Hepatic stellate cell (primary cell): ENCODE results near the gene UNC5CL.
"Not testable (repeated sequence)": the region's sequence is repeated elsewhere in the genome, so short reads cannot be mapped to it uniquely, and the experiment has no call there.

Experiments
- DNase-seq: peaks from one replicate; pipeline ENCODE4 v3.0.0; 2011; ENCODE audit warnings: low spot score

The UNC5CL gene

DNA sequence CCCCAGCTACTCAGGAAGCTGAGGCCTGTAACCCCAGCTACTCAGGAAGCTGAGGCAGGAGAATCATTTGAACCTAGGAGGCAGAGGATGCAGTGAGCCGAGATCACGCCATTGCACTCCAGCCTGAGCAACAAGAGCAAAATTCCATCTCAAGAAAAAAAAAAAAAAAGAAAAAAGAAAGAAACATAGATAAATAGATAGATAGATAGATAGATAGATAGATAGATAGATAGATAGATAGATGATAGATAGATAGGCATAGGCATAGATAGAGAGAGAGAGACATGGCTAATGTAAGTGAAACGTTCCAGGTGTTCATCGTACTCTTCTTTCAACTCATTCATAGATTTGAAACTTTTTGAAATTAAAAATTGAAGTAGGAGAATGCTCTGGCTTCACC is 32.0 kb downstream of the UNC5CL start:
- not testable (repeated sequence) for DNase-seq

DNA sequence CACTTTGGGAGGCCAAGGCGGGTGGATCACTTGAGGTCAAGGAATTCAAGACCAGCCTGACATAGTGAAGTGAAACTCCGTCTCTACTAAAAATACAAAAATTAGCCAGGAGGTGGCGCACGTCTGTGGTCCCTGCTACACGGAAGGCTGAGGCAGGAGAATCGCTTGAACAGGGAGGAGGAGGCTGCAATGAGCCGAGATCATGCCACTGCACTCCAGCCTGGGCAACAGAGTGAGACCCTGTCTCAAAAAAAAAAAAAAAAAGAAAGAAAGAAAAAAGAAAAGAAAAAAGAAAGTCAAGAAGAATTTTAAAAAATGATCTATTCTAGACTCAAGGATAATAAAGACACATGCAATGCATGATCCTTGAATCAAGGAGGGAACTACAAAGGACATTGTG is 32.8 kb downstream of the UNC5CL start:
- not testable (repeated sequence) for DNase-seq

DNA sequence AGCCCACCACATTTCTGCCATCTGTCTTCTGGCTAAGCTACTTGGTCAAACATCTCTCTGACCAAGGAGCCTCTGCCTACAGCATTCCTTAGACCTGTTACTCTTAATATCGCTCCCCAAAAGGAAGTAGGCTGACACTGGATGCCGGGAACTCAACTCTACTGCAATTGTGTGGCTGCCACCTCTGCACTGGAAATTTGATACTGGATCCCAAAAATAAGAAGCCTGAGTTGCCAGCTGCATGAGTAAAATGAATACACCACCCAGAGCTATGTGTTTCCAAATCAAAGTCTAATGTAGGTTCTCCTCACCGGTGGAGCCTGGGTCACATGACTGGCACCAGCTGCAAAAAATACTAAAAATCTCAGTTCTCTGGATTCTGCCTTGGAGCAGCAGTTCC is 36.9 kb downstream of the UNC5CL start:
- DNase-seq: no peak

DNA sequence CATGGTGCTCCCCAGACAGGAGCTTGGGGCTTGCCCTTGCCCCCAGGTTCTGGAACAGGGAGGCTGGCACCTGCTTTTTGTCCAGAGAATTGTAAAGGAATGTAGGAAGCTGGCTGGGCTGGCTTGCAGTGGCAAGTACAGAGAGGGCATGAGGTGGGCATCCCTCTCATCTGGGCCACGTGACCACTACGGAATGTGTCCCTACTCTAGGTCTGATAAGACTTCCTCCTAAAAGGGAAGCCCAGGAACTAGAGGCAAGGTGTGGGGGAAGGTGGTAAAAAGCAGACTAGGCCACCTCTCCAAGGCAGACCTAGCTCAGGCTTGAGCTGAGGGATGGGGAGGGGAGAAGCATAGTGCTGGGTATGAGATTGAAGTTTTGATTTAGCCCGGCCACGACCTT is 38.8 kb downstream of the UNC5CL start:
- DNase-seq: no peak

DNA sequence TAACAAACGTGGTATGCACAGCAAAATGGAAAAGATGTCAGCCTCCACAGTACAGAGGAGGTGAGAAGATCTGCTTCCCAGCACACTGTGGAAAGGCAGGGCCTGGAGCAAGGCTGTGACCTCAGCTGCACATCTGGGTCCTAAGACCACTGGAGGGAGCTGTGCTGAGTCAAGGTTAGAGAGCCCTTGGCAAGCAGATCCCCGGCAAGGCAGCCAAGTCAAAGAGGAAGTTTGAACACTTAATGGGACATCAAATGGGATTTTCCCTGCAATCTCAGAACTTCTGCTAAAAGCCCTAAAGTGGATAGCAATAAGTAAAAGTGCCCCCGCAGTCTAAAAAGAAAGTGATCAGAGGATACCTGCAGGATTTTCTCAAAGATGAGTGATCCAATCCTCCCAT is 39.5 kb downstream of the UNC5CL start:
- no peak for DNase-seq

DNA sequence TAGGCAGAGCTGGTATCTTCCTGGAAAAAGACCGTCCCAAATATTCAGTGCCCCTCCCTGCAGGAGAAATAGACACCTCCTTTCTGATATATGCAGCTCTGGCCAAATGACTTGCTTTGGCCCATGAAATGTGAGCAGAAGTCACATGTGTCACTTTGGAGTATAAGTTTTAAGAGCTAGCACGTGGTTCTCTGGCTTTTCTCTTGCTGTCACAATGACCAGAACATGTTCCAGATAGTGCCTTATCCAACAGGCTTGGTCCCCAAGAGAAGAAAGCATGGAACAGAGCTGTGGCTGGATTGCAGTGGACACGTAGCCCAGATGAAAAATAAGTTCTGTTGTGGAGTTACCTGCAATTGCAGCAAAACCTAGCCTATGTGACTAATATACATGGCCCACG is 40.4 kb downstream of the UNC5CL start:
- DNase-seq: no peak

DNA sequence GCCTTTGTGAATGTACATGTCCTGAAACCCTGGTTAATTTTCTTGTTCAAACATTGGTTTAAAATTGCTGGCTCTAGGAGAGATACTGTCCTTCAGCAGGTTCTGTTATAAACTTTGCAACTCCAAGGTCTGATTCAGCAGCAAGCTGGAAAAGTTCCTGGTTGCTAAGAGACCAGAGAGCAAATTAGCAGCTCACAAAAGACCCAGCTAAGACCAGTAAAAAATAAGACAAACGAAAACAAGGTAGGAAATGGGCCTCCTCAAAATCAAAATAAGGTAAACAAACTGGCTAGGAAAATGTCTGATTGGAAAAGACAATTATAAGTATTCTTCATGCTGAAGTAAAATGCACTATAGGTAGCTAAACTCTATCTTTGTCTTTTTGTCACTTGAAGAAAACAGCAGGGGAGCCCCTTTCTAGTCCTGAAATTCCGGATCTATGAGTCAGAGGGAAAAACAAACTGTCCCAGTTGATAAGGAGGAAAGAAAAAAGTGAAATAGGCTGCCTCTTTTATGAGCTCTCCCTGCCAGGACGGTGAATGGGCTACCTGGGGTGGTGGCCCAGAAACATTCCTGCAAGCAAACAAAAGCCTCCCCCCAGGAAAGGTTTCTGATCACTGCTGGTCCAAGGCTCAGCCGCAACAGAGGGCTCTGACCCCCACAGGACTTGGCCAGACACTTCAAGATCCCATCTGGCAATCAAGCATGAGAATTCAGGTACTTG is 41.6 kb downstream of the UNC5CL start:
- DNase-seq: peak; percentile 29

DNA sequence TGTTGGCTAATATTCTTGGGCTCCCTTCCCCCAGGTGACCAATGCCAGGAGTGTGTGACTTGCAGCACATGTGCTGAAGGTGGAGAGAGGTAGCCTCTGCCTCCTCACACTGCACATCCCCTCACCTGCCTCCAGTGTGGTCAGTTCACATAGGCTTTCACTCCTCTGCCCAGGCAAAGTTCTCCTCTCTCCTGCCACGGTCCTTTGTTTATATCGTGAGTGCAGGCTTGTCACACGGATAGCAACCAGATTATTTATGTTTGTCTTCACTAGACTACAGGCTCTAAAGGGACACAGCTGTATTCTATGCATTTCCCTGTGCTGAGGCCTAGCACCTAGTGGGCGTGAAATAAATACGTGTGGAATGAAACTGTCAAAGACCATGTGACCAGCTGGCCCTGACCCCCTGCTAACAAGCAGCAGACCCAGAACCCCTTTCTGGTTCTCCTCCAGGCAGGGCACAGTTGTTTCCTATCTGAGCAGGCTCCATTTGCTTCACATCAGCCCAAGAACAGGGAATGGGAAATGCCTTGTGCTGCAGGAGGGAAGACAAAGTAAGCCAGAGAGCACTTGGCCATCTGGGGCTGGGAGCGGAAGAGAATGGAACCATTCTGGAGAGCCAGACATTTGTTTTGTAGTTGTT is 42.3 kb downstream of the UNC5CL start:
- DNase-seq: peak; percentile 6

DNA sequence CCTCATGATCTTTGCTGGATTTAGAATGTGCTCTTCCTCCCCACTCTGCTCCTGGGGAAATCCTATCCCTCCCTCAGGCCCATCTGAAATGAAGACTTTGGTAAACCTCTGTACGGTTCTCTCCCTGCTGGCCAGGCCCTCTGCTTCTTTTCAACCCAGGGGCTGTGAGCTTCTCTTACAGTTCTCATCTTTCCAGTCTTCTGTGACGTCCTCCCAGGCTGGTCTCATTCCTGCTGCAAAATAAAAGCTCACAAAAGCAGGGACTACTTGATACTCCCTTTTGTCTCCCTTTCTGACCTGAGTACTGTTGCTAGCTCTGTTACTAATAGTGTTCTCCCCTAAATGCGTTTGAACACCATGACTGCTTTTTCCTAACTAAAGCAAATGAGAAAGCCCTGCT is 46.3 kb downstream of the UNC5CL start:
- no peak for DNase-seq

DNA sequence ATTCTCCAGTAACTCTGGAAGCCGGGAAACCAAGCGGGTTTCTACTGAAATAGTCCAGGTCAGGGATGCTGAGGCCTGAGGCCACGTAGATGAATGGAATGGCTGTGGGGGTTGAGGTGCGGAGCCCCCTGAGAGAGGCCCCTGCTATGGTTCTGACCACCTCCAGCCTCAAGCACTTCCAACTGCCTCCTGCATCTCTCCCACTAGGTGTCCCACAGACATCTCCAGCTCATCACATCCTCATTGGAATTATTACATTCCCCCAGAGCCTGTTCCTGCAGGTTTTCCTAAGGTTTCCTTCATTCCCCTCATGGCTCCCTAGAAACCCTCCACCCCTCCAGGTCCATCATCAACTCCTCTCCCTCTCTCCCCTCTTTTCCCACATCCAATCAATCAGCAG is 48.7 kb downstream of the UNC5CL start:
- no peak for DNase-seq

DNA sequence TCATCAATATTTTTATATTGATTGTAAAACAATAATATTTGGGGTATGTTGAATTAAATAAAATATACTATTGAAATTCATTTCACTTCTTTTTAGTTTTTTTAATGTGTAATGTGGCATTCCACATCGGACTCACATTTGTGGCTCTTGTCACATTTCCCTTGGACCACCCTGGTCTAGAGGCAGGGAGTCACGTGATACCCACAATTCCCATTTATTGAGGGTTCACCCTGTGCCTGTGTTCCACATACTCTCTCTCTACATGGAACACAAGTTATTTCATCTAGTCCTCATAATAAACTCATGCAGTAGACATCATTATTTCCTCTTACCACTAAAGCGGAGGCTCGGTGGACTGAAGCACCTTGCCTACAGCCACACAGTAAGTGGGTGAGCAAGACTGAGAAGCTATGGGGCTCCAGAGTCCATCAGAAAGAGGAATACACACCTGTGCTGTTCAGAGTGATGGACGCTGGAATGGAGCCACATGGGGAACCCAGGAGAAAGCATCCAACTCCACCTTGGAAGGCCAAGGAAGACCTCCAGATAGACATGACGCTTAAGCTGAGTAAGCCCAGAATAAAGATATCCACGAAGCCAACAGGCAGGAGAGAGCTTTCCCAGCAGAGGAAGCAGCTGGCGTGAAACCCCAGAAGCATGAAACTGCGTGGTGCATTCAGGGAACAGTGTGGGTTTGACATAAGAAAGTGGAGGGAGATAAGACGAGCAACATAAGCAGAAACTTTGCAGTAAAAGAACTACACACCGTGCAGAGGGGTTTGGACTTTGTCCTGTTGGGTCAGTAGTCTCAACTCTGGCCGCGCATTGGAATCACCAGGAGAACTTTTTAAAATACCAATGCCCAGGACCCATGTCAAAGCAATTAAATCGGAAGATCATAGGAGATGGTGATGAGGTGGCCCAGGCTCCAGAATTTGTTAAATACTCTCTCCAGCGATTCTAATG is 49.5 kb downstream of the UNC5CL start:
- no peak for DNase-seq

DNA sequence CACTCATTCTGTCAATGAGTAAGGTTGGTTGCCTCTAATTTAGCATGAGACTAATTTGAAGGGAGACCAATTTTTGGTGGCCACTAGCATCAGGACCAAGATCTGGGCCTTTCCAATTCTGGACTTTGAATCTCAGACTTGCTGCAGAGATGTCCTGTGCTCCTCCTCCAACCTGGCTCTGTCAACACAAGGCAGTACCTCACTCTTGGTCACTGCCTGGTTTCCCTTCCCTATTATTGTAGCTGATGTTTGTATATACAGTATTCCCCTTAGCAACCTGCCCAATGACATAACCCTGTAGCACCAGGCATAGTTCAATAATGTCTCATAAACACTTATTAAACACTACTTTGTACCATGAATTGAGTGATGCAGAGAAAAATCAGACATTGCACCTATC is 50.4 kb downstream of the UNC5CL start:
- no peak for DNase-seq

DNA sequence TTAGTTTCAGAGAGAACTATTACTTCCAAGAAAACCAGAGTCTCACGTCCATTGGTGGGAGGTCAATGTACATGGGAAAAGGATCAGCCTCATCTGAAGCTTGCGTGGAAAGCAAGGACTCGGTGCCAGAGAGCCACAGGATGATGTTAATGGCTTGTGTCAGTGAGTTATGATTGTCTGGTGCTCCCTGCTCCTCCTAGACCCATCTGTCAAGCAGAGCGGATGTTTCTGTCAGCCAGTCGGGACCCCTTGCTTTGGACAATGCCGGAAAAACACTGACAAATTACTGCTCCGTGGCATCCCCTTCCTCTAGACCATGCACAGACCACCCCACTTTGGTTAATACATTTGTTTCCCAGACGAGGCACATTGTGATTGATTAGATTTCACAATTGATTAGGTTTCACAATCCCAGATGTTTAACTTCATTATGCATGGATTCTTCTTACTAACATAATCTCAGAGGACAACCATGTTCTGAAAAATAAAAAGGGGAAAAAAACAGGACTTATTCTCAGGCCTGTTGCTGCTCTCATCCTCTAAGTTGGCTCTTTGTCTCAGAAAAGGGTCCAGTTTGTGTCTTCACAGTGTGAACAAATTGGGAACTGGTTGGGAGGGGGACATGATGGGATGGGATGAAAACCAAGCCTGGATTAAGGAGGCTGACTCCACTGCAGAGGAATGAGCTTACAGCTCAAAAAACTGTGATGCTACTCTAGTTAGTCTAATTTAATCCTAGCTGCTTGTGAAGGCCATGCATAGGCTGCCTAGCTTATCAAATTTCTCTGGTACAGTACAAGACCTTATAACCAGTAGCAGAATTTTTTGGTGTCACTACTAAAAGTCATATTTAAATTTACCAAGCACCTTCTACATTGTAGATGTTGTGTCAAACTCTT is 51.9 kb downstream of the UNC5CL start:
- no peak for DNase-seq

DNA sequence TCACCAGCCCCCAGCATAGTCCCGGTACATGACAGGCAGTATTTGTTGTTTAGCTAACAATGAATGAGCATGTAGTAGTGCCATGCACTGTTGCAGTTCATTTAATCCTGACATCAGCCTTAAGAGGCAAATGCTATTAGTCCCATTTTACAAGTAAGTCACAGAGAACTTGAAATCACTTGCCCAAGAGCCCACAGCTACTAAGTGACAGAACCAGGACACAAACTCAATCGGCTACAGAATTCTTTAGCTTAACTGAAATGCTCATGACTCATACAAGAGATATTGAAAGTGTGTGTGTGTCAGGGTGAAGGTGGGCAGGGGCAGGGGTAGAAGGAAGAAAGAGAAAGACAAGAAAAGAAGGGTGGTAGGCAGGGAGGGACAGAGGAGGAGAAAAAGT is 52.7 kb downstream of the UNC5CL start:
- DNase-seq: no peak

DNA sequence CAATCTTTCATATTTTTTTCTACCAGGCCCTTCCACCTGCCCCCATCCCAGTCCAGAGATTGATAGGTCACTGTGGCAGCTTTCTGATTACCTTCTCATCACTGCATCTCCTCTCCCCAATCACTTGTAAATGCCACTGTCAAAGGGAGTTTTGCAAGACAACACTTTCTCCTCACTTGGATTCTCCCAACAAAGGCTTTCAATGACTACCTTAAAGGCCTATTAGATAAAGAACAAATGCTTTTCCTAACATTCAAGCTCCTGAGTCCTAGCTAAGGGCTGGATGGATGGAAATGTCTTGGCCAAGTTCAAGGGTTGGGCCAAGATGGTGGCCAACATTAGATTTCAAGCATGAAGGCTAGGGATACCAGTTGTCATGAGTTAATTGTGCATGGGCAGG is 55.3 kb downstream of the UNC5CL start:
- DNase-seq: no peak

DNA sequence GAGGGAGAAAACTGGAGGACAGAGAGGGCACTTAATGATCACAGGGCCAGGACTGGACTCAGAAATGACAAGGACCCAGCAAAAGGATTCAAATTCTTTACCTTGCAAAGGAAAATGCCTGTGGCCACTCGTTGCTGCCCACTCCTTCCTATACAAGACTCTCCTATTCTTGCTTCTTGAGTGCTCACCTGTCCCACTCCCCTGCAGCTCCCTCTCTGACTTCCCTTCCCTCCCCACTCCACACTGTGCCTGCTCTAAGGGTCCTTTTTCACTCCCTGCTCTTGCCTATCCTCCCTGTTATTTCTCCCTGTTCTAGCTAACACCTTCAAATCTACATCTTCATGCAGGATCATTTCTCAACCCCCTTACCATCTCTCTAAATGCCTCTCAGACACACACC is 56.1 kb downstream of the UNC5CL start:
- DNase-seq: no peak

DNA sequence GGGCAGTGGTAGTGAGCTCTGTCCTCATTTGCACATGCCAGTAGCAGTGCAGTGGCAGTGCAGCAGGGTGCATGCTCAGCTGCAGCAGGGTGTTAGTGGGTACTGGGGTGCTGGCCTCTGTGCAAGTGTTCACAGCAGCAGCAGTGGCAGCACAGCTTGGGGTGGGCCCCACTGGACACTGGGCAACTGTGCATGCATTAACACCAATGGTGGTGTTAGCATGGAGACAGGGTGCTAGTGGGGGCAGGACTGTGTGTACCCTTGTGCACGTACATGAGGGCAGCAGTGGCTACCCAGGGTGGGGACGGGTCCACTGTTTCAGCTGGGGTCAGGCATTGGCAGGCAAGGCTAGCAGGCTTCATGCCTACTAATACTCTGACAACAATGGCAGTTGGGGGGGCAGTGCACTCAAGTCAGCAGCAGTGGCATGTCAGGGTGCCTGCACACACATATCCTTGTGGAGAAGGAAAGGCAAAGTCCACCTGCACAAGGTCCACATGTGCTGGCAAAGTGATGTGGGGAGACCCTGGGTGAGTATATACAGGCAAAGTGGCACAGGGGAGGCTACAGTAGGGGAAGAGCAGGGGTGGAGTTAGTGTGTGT is 60.2 kb downstream of the UNC5CL start:
- DNase-seq: no peak

DNA sequence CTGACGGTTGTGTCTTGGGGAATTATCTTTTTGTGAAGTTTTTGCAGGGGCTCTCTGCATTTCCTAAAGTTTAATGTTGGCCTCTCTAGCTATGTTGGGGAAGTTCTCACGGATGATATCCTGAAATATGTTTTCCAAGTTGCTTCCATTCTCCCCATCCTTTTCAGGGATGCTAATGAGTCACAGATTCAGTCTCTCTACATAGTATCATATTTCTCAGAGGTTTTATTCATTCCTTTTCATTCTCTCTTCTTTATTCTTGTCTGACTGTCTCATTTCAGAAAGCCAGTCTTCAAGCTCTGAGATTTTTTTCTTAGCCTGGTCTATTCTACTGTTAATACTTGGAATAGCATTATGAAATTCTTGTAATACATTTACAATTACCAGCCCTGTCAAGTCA is 61.3 kb downstream of the UNC5CL start:
- DNase-seq: no peak

DNA sequence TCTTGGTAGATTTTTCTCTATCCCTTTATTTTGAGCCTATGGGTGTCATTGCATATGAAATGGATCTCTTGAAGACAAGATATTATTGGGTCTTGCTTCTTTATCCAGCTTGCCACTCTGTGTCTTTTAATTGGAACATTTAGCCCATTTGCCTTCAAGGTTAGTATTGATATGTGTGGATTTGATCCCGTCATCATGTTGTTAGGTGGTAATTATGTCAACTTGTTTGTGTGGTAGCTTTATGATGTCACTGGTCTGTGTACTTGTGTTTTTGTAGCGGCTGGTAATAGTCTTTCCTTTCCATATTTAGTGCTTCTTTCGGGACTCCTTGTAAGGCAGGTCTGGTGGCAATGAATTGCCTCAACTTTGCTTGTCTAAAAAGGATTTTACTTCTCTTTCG is 61.9 kb downstream of the UNC5CL start:
- no peak for DNase-seq
